NT2/D1 (cell line): Measurements from ENCODE around the gene SLC24A4.

Experiments
- YY1 ChIP-seq: IDR thresholded peaks from 2 replicates; pipeline ENCODE4 v1.6.1; 2011; ENCODE audit not compliant: insufficient read length, insufficient read depth
- ZNF274 ChIP-seq: IDR thresholded peaks from 2 replicates; pipeline ENCODE4 v1.6.1; 2011; ENCODE audit warnings: mild to moderate bottlenecking, low read depth, low read length

- TF ChIP-seq YY1 (no peak), ZNF274 (no peak)
These were observed 86.1 kb downstream of the SLC24A4 start for GRCh38 chr14:92409043-92409442.
